ENCODE results near the gene NPPB.

GRCh38 chr1:11847667-11848372, 10.9 kb downstream of the NPPB start, which contains the start of gene NPPA:
- TF ChIP-seq CTCF (IDR thresholded peaks at IDR 0.05; ENCODE audit: poor library complexity) (no peak), EZH2phosphoT487 (IDR thresholded peaks at IDR 0.05; ENCODE audit: low read depth, severe bottlenecking, unreplicated experiment) (no peak), EZH2 (IDR thresholded peaks at IDR 0.05; ENCODE audit: borderline replicate concordance) (no peak)

Measured in hepatocyte (in vitro differentiated cells).